IMR-90 (cell line): ENCODE measurements around the gene PTBP1. TPM values are rescaled to one million over a fixed set of nuclear protein-coding genes. Genes with fewer than 3 reads are reported as not detected.

Experiments used
- ATAC-seq: fragments of 200-7000 bp; cut with Tn5 transposase; 2 replicates; pipeline ENCODE4 v1.9.1; 2020; ENCODE audit warnings: low read depth, mild to moderate bottlenecking, moderate library complexity
- BruUV-seq: library from RNA; stranded (reverse); fragments of 400-500 nt; replicated peaks from 2 replicates; lab custom pipeline; 2021; lab: Mats Ljungman, UMichigan
- CTCF ChIA-PET: fragments of 300-600 bp; formaldehyde crosslinking; extraction: SDS; loops from one replicate; lab custom pipeline; 2021; ENCODE audit warnings: antibody characterized with exemption; lab: Yijun Ruan, JAX
- POLR2A ChIA-PET: fragments of 300-600 bp; sonication (Branson Sonifier 250); formaldehyde crosslinking; loops from one replicate; lab custom pipeline; 2022; ENCODE audit warnings: antibody characterized with exemption; ENCODE audit not compliant: unreplicated experiment; lab: Charles Lee
- DNase-seq: peaks from one replicate; pipeline ENCODE4 v3.0.0; 2013
- H2AFZ ChIP-seq: replicated peaks from 2 replicates; pipeline ENCODE3; 2013; ENCODE audit warnings: low read length, mild to moderate bottlenecking; ENCODE audit not compliant: poor library complexity
- H2AK5ac ChIP-seq: 2 replicates; pipeline ENCODE4 v1.6.1; 2013; ENCODE audit warnings: low read depth, low read length, inconsistent platforms
- H2AK9ac ChIP-seq: replicated peaks from 2 replicates; pipeline ENCODE3; 2013; ENCODE audit warnings: mild to moderate bottlenecking, low read depth, low read length, moderate library complexity; ENCODE audit not compliant: poor library complexity
- H2BK120ac ChIP-seq: 2 replicates; pipeline ENCODE4 v1.6.1; 2013; ENCODE audit warnings: low read depth, low read length, inconsistent platforms
- H2BK15ac ChIP-seq: 3 replicates; pipeline ENCODE4 v1.6.1; 2013; ENCODE audit warnings: low read depth, low read length, inconsistent platforms
- H2BK20ac ChIP-seq: 2 replicates; pipeline ENCODE4 v1.6.1; 2013; ENCODE audit warnings: low read depth, mild to moderate bottlenecking, inconsistent platforms, low read length, moderate library complexity
- H2BK5ac ChIP-seq: 2 replicates; pipeline ENCODE4 v1.6.1; 2013; ENCODE audit warnings: mild to moderate bottlenecking, low read depth, low read length, inconsistent platforms; ENCODE audit not compliant: poor library complexity, severe bottlenecking
- H3K14ac ChIP-seq: replicated peaks from 2 replicates; pipeline ENCODE4 v1.6.1; 2013; ENCODE audit warnings: low read depth, low read length, inconsistent platforms
- H3K18ac ChIP-seq: 2 replicates; pipeline ENCODE4 v1.6.1; 2013; ENCODE audit warnings: low read depth, low read length, control low read depth
- H3K23ac ChIP-seq: 2 replicates; pipeline ENCODE4 v1.6.1; 2013; ENCODE audit warnings: low read depth, low read length, inconsistent platforms
- H3K27ac ChIP-seq: 2 replicates; pipeline ENCODE4 v1.5.1; 2013; ENCODE audit warnings: mild to moderate bottlenecking, control low read depth, low read length; ENCODE audit not compliant: insufficient read depth
- H3K27me3 ChIP-seq: 2 replicates; pipeline ENCODE4 v1.6.1; 2013; ENCODE audit warnings: low read length; ENCODE audit not compliant: control insufficient read depth, insufficient read depth
- H3K36me3 ChIP-seq: 2 replicates; pipeline ENCODE4 v1.6.1; 2013; ENCODE audit warnings: low read length, mixed read lengths; ENCODE audit not compliant: control insufficient read depth, insufficient read depth
- H3K4ac ChIP-seq: 2 replicates; pipeline ENCODE4 v1.6.1; 2013; ENCODE audit warnings: low read depth, low read length, inconsistent platforms
- H3K4me1 ChIP-seq: 2 replicates; pipeline ENCODE4 v1.6.1; 2013; ENCODE audit warnings: low read length, mixed read lengths; ENCODE audit not compliant: control insufficient read depth, insufficient read depth
- H3K4me2 ChIP-seq: 2 replicates; pipeline ENCODE4 v1.6.1; 2013; ENCODE audit warnings: low read depth, mild to moderate bottlenecking, control low read depth, low read length, moderate library complexity
- H3K4me3 ChIP-seq: 2 replicates; pipeline ENCODE4 v1.5.1; 2013; ENCODE audit warnings: low read depth, mild to moderate bottlenecking, control low read depth, low read length, moderate library complexity; ENCODE audit not compliant: insufficient read depth
- H3K56ac ChIP-seq: 2 replicates; pipeline ENCODE4 v1.6.1; 2013; ENCODE audit warnings: low read length, inconsistent platforms; ENCODE audit not compliant: insufficient read depth; ENCODE audit errors: extremely low read depth
- H3K79me1 ChIP-seq, 2 experiments: 2 replicates each; pipeline ENCODE4 v1.6.1; 2013; ENCODE audit warnings: low read length in 2 of 2, inconsistent platforms in 1 of 2, low read depth in 1 of 2
- H3K9ac ChIP-seq: 2 replicates; pipeline ENCODE4 v1.6.1; 2013; ENCODE audit warnings: low read depth, low read length, control low read depth
- H3K9me1 ChIP-seq: 2 replicates; pipeline ENCODE4 v1.6.1; 2013; ENCODE audit warnings: low read length, inconsistent platforms; ENCODE audit not compliant: insufficient read depth
- H3K9me3 ChIP-seq: 2 replicates; pipeline ENCODE4 v1.6.1; 2013; ENCODE audit warnings: low read length; ENCODE audit not compliant: control insufficient read depth, insufficient read depth
- H4K20me1 ChIP-seq: 2 replicates; pipeline ENCODE4 v1.6.1; 2013; ENCODE audit warnings: low read length, inconsistent platforms; ENCODE audit not compliant: insufficient read depth
- H4K5ac ChIP-seq: 2 replicates; pipeline ENCODE4 v1.6.1; 2013; ENCODE audit warnings: mild to moderate bottlenecking, low read depth, low read length, control low read depth
- H4K8ac ChIP-seq, 2 experiments: 2 replicates each; pipeline ENCODE4 v1.6.1; 2013; ENCODE audit warnings: low read depth in 2 of 2, low read length in 2 of 2, control low read depth in 1 of 2, inconsistent platforms in 1 of 2
- H4K91ac ChIP-seq: 2 replicates; pipeline ENCODE4 v1.6.1; 2013; ENCODE audit warnings: low read depth, low read length, inconsistent platforms; ENCODE audit not compliant: insufficient read depth
- BHLHE40 ChIP-seq: fragments of 150-350 bp; IDR thresholded peaks from 2 replicates; pipeline ENCODE4 v1.6.1; 2016; ENCODE audit warnings: mild to moderate bottlenecking, low read depth, low read length
- CEBPB ChIP-seq: IDR thresholded peaks from 2 replicates; pipeline ENCODE4 v1.6.1; 2012; ENCODE audit warnings: low read depth, low read length, improper control_type of control experiment
- ELK1 ChIP-seq: fragments of 150-350 bp; IDR thresholded peaks from 2 replicates; pipeline ENCODE4 v1.6.1; 2016; ENCODE audit warnings: low read depth, mild to moderate bottlenecking, low read length, moderate library complexity, borderline replicate concordance
- FOS ChIP-seq: fragments of 150-350 bp; IDR thresholded peaks from 2 replicates; pipeline ENCODE4 v1.6.1; 2016; ENCODE audit warnings: low read depth, low read length
- MAZ ChIP-seq: IDR thresholded peaks from 2 replicates; pipeline ENCODE4 v1.6.1; 2012; ENCODE audit warnings: low read depth, mild to moderate bottlenecking, low read length, improper control_type of control experiment, moderate library complexity, borderline replicate concordance
- NFE2L2 ChIP-seq: fragments of 150-350 bp; IDR thresholded peaks from 2 replicates; pipeline ENCODE4 v1.6.1; 2016; ENCODE audit warnings: low read depth, mild to moderate bottlenecking, low read length
- POLR2A ChIP-seq: IDR thresholded peaks from 2 replicates; pipeline ENCODE4 v1.6.1; 2012; ENCODE audit warnings: mild to moderate bottlenecking, low read depth, low read length
- RFX5 ChIP-seq: IDR thresholded peaks from 2 replicates; pipeline ENCODE4 v1.8.0; 2012; ENCODE audit warnings: low read depth, mild to moderate bottlenecking, low read length, moderate library complexity
- WGBS, 2 experiments: methylation state at CpG; one replicate each; pipeline versions ENCODE4 v1.1.5 to v1.1.7; 2013; ENCODE audit warnings: missing lambda C conversion rate in 2 of 2; ENCODE audit not compliant: insufficient read length in 1 of 2; ENCODE audit errors: extremely low coverage in 2 of 2; 5-methylcytosine and 5-hydroxymethylcytosine counted together
- dilution Hi-C: fragments of 300-500 bp; cut with HindIII; formaldehyde crosslinking; loops from one replicate; pipeline ENCODE4 v1.14.3; 2018; ENCODE audit warnings: low sequenced_read_pairs; ENCODE audit not compliant: unreplicated experiment
- in situ Hi-C: fragments of 300-500 bp; cut with MboI; formaldehyde crosslinking; loops from 3 replicates; pipeline ENCODE4 v1.14.3; 2019; ENCODE audit warnings: low sequenced_read_pairs, inconsistent platforms, mixed read lengths
- intact Hi-C: fragments of 100-400 bp; cut with micrococcal nuclease; formaldehyde crosslinking; loops from 2 replicates; pipeline ENCODE4 v1.10.0; 2022
- polyA plus RNA-seq, 3 experiments: library from polyadenylated mRNA; depleted of rRNA; stranded (reverse); fragments of >200 nt; gene quantifications; 2 replicates each; pipeline ENCODE4 v1.2.3, GENCODE V29; 2012; ENCODE audit warnings: low replicate concordance in 1 of 3
- total RNA-seq: library from RNA; depleted of rRNA; stranded (reverse); fragments of >200 nt; gene quantifications from 2 replicates; pipeline ENCODE4 v1.2.3, GENCODE V29; 2012

PTBP1 gene
- total and polyA plus RNA-seq, 2 of the 4 experiments (the other 2 are of a cell fraction): 146 to 269 TPM

GRCh38 chr19:765179-765738 lies 32.0 kb upstream of the PTBP1 start:
- Histone ChIP-seq H3K14ac (no peak overlapping the region), H2BK15ac (no peak overlapping the region), H2AFZ (no peak overlapping the region), H3K4ac (no peak overlapping the region), H2AK9ac (no peak overlapping the region), H3K36me3 (no peaks in the 10 kb centered on the region), H2BK120ac (no peak overlapping the region), H4K91ac (no peak overlapping the region), H3K23ac (no peak overlapping the region), H3K9me1 (no peaks in the 10 kb centered on the region), H3K4me2 (no peak overlapping the region), H3K56ac (no peak overlapping the region), H2AK5ac (no peak overlapping the region), H3K4me1 (no peaks in the 10 kb centered on the region), H3K9ac (no peak overlapping the region), H3K18ac (no peak overlapping the region), H2BK20ac (no peak overlapping the region), H4K20me1 (no peaks in the 10 kb centered on the region), H2BK5ac (no peak overlapping the region), H3K27ac (no peak overlapping the region), H3K4me3 (no peak overlapping the region), H4K5ac (no peak overlapping the region), H3K79me1 (no peaks in the 10 kb centered on the region), H4K8ac (no peak overlapping the region), H3K27me3 (no peaks in the 10 kb centered on the region; the same call in 1 of the 2 replicates), H3K9me3 (peaks cover 5% of the 10 kb centered on the region; the same call in 1 of the 2 replicates)
- dilution Hi-C loops: no loop called here
- no TSS peak for BruUV-seq
- no CpG with 5 or more reads among the region's 7 CpGs for WGBS, 2 experiments
- in situ Hi-C loops: loop anchor here (10.0 kb wide), 1 partner anchor 220 kb away; the partner anchor contains the start of gene WDR18
- ChIA-PET POLR2A (no interaction called here), CTCF (no interaction called here)
- TF ChIP-seq ELK1 (no peak), BHLHE40 (no peak), POLR2A (no peak), RFX5 (no peak), NFE2L2 (no peak), MAZ (no peak), CEBPB (no peak), FOS (no peak)
- no peak for DNase-seq
- no peak for ATAC-seq
- intact Hi-C loops: no loop called here
